ENCODE results near the gene GRK4.
"Not testable (repeated sequence)": the region's sequence is repeated elsewhere in the genome, so short reads cannot be mapped to it uniquely, and the experiment has no call there.

GRCh38 chr4:3051141-3051897 lies 87.9 kb downstream of the GRK4 start:
- TF ChIP-seq CTCF (IDR thresholded peaks at IDR 0.05); EZH2 (IDR thresholded peaks at IDR 0.05; ENCODE audit: borderline replicate concordance, insufficient read depth, low read depth, low read length, poor library complexity, severe bottlenecking): not testable (repeated sequence)
